Spleen (tissue), 7 donors: Measurements from ENCODE around the gene KCNAB1.

Experiments
- CTCF ChIP-seq, 11 experiments: fragments of 200-600 bp in 7 of 11; fragments of 450-650 bp in 4 of 11; sonication (generic) in 4 of 11; IDR thresholded peaks in 8 of 11; conservative IDR thresholded peaks in 3 of 11; 1 replicate in 7 of 11; 2 replicates in 4 of 11; pipeline versions ENCODE4 v1.4.0 to v1.8.0; 2016 to 2021; ENCODE audit warnings: antibody characterized with exemption in 11 of 11, inconsistent platforms in 4 of 11, mild to moderate bottlenecking in 1 of 11
- POLR2A ChIP-seq, 3 donors: fragments of 450-650 bp; IDR thresholded peaks; one replicate each; pipeline ENCODE4 v1.5.1; 2017; ENCODE audit warnings: antibody characterized with exemption in 3 of 3, mild to moderate bottlenecking in 1 of 3
- donor health status: DM: no; HTN: no; CAD: no; lungs with moderate emphysema.
- donor health status: DM: no; HTN: no; CAD: no.
- donor health status: DM: no; HTN: no; CAD: no.

- no peak for TF ChIP-seq POLR2A (IDR thresholded peaks at IDR 0.05)
- no peak for TF ChIP-seq CTCF (IDR thresholded peaks at IDR 0.05 in 8 of 11, conservative IDR thresholded peaks at IDR 0.05 in 3 of 11)
Observed at GRCh38 chr3:156133076-156133475, 12.7 kb downstream of the KCNAB1 start.
